ENCODE measurements around the gene TTC27. TPM values are rescaled to one million over a fixed set of nuclear protein-coding genes. Genes with fewer than 3 reads are reported as not detected.

The TTC27 gene
- total and polyA plus RNA-seq, 4 donors: 3.5 to 13.5 (median 6.3) TPM

- Histone ChIP-seq H3K27ac (ENCODE audit: low read depth in 1 of 2, low read length in 2 of 2) (no peak overlapping the region), H3K9me3 (ENCODE audit: control insufficient read depth in 4 of 4, low read length in 3 of 4) (no peaks in the 10 kb centered on the region), H3K4me1 (ENCODE audit: control insufficient read depth in 4 of 4, insufficient read depth in 4 of 4, low read length in 3 of 4) (peaks cover 0 to 6% (median 3%) of the 10 kb centered on the region in 4 donors), H3K27me3 (ENCODE audit: control insufficient read depth in 4 of 4, insufficient read depth in 4 of 4, low read length in 3 of 4) (no peaks in the 10 kb centered on the region), H3K9ac (ENCODE audit: low read depth in 1 of 2, low read length in 2 of 2) (no peak overlapping the region), H3K36me3 (ENCODE audit: control insufficient read depth in 4 of 4, insufficient read depth in 3 of 4, low read depth in 1 of 4, low read length in 3 of 4) (peaks cover 0 to 4% (median under 1%) of the 10 kb centered on the region in 4 donors), H3K4me3 (ENCODE audit: low read depth in 1 of 3, low read length in 3 of 3) (no peak overlapping the region)
- no peak for TF ChIP-seq EGR1 (IDR thresholded peaks at IDR 0.05; ENCODE audit: low read depth in 2 of 2)
- no peak for TF ChIP-seq MAX (IDR thresholded peaks at IDR 0.05)
- no peak for TF ChIP-seq JUND (IDR thresholded peaks at IDR 0.05)
- no peak for TF ChIP-seq RXRA (IDR thresholded peaks at IDR 0.05)
- TF ChIP-seq SP1 (IDR thresholded peaks at IDR 0.05): no peak
- TF ChIP-seq ZBTB33 (IDR thresholded peaks at IDR 0.05): no peak
- no peak for DNase-seq (ENCODE audit: low spot score)
- 95% methylated on average over 2 of the region's 2 CpGs for WGBS
Observed at GRCh38 chr2:32742376-32742775, 114.5 kb downstream of the TTC27 start.

GRCh38 chr2:32743480-32744236 is 115.8 kb downstream of the TTC27 start:
- peaks cover 0 to 6% (median 3%) of the 10 kb centered on the region in 4 donors for H3K4me1 ChIP-seq (ENCODE audit: control insufficient read depth in 4 of 4, insufficient read depth in 4 of 4, low read length in 3 of 4)
- H3K9me3 ChIP-seq (ENCODE audit: control insufficient read depth in 4 of 4, low read length in 3 of 4): no peaks in the 10 kb centered on the region
- TF ChIP-seq REST (IDR thresholded peaks at IDR 0.05) (no peak), RAD21 (IDR thresholded peaks at IDR 0.05) (no peak), TAF1 (conservative IDR thresholded peaks at IDR 0.05) (no peak), CTCF (IDR thresholded peaks at IDR 0.05; ENCODE audit: low read depth, low read length, missing input control) (no peak), FOXA1 (IDR thresholded peaks at IDR 0.05) (no peak), YY1 (IDR thresholded peaks at IDR 0.05) (no peak), ATF3 (IDR thresholded peaks at IDR 0.05) (no peak), SP1 (IDR thresholded peaks at IDR 0.05) (no peak), FOXA2 (IDR thresholded peaks at IDR 0.05) (no peak), ZBTB33 (IDR thresholded peaks at IDR 0.05) (no peak)
- H3K4me3 ChIP-seq (ENCODE audit: low read depth in 1 of 3, low read length in 3 of 3): no peak overlapping the region
- WGBS: 94% methylated on average over 3 of the region's 3 CpGs
- H3K27me3 ChIP-seq (ENCODE audit: control insufficient read depth in 4 of 4, insufficient read depth in 4 of 4, low read length in 3 of 4): no peaks in the 10 kb centered on the region
- H3K9ac ChIP-seq (ENCODE audit: low read depth in 1 of 2, low read length in 2 of 2): no peak overlapping the region
- DNase-seq (ENCODE audit: low spot score): no peak
- H3K27ac ChIP-seq (ENCODE audit: low read depth in 1 of 2, low read length in 2 of 2): no peak overlapping the region
- peaks cover 0 to under 1% (median 0%) of the 10 kb centered on the region in 4 donors for H3K36me3 ChIP-seq (ENCODE audit: control insufficient read depth in 4 of 4, insufficient read depth in 3 of 4, low read depth in 1 of 4, low read length in 3 of 4)

All from liver (tissue), 9 donors.